ENCODE measurements around the gene YOD1.

YOD1 gene

DNA sequence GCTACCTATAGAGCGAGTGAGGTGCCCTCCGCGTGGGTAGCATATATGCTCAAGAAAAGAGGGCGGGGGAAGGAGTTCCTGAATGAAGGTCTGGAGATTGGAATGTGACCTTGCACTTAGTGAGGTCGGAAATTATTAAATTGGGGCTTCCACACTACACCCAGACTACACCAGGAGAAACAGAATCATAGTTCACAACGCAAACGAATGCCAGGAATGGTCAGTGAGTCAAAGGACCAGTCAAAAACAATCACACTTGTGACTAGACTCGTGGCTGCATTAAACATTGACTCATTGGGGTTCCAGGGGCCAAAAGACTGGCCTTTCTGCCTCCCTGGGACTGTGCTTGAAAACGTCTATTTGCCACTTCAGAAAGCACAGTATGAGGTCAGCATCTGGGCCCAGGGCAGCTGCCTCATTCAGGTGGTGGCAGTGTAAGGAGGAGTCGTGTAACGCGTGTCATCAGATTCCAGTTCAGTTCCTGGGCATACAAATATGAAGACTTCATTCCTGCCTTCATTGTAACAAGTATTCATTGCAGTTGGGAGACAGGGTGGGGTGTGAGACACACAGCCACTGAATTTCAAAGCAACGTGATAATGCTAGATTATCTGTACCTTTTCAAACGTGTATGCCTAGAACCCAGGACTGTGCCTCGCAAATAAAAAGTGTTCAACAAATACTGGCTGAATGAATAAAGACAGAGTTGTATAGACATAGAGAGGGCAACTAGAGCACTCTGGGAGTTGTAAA is at the start of gene YOD1:
TSS of gene YOD1 (minus strand) at position 18 of the 753 bp plus-strand sequence. CDS start 178 bp downstream, outside the sequence.
- DNase-seq (ENCODE audit: low spot score), result peak; percentile 77

DNA sequence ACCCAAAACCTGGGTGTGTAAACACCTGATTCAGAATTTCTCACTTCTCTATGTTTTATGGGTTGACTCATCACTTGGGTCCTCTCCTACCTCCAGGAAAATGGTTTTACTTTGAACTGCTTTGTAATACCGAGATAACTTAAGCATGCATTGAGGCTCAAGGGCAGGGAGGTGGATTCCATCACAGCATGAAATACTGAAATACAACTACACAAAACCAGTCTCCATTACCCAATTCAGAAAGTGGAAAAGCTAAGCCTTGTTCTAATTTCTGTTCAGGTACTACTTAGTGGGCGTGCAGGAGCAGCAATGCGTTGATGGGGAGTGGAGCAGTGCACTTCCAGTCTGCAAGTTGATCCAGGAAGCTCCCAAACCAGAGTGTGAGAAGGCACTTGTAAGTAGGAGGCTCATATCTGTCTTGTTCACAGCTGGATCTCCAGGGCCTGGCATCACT is 46.9 kb upstream of the YOD1 start:
- DNase-seq (ENCODE audit: low spot score), result no peak

DNA sequence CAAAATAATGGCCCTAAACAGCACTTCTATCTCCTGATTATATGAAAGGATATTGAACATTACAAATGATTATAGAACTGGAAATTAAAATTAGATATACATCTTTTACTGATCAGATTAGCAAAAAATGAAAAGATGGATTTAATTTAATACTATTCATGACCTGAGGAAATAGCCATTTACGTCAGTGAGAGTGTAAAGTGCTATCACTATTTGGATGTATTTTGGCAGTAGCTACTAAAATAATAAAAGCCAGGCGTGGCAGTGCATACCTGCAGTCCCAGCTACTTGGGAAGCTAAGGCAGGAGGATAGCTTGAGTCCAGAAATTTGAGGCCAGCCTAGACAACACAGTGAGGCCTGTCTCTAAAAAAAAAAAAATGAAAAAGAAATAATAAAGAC is 42.9 kb upstream of the YOD1 start:
- no peak for DNase-seq (ENCODE audit: low spot score)

DNA sequence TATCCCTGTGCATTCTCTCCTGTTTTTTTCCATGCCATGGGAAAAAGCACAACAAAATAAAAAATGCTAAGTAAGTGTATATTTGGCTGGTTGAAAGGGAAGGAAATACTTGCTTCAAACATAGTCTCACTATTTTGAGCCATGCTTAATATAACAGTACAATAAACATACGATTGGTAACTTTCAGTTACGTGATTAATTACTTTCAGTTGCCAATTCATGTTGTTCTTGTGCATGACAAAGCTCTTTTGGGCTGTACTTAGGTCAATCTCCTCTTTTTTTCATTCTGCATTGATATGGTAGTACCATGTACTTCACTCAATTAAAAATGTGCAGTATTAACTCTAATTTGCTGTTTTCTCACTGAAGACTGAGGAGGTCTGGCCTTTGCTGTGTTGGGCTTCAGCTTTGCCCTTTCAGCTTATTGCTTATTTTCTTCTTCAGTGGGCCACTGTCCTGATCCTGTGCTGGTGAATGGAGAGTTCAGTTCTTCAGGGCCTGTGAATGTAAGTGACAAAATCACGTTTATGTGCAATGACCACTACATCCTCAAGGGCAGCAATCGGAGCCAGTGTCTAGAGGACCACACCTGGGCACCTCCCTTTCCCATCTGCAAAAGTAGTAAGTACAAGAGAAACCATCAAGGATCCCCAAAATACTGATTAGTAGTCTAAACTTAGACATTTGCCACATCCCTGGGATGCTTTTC is 40.3 kb upstream of the YOD1 start:
- DNase-seq (ENCODE audit: low spot score), result no peak

DNA sequence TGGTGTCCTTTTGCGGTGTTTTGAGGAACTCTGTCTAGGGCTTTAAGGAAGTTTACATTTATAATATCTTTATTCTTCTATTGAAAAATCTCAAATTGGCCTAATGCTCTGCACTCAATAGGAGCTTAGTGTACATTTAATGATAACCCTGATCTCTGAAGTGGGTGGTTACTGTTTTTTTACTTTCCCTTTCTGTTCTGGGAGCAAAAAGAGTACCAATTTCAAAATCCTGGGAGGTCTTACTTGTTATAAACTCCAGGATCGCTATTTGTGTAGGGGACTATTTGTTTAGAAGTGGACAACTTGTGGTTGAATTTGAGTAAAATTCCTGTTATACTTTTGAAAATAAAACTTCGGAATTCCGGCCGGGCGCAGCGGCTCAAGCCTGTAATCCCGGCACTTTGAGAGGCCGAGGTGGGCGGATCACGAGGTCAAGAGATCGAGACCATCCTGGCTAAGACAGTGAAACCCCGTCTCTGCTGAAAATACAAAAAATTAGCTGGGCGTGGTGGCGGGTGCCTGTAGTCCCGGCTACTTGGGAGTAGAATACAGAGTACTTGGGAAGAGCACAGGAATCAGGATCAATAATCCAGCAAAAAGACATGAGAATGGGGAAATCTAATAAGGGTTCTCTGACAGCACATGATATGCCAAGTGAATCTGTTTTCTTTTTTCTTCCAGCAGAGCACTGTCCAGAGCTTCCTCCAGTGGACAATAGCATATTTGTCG is 38.8 kb upstream of the YOD1 start:
- no peak for DNase-seq (ENCODE audit: low spot score)

DNA sequence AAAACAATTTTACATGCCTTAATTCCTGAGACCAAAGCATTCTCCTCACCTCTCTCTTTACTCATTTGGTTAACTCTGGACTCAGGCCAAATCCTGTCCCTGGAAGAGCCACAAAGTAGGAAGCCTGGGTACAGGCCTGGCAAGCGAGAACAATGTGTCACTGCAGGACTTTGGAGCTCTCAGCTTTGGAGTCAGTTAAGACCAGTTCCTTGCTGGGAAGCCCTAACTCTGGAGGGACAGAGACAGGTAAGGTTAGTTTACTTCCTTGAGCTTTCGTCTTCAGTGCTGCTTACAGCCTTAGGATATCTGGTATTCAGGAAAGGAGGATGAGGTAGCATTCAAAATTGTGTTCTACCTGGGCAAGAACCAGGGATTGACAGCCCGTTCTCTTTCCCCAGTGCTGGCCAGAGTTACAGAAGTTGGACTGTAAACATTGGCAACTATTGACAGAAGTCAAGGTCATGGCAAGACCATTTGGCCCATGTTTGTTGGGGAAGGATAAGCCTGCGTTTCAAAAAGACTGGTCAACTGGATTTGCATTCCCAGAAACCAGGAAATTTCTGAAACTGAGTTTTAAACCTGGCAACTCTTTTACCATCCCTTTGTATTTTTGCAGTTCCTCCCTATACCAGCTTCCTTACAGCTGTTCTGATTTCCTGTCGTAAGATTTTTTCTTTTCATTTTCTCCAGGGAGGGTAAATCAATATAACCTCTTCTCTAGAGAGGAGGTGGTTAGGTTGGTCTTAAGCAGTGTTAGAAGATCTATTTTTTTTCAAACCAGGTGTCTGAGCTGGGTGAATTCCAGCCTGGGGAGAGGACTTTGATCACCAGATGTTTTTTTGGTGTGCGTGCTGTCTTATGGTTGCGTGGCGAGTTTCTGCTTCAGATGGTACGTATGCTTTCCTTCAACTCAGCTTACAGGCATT is 38.0 kb upstream of the YOD1 start, which contains the start of gene C4BPB:
TSS of gene C4BPB (plus strand) at position 160 of the 926 bp plus-strand sequence. CDS start at position 832, 672 bp downstream.
- no peak for DNase-seq (ENCODE audit: low spot score)

- no peak for DNase-seq (ENCODE audit: low spot score)
Observed at GRCh38 chr1:207088161-207088560, 37.2 kb upstream of the YOD1 start.

- no peak for DNase-seq (ENCODE audit: low spot score)
Observed at GRCh38 chr1:207085887-207086286, 34.9 kb upstream of the YOD1 start.

GRCh38 chr1:207084701-207085180 is 33.7 kb upstream of the YOD1 start:
- peak; percentile 45 for DNase-seq (ENCODE audit: low spot score)

DNA sequence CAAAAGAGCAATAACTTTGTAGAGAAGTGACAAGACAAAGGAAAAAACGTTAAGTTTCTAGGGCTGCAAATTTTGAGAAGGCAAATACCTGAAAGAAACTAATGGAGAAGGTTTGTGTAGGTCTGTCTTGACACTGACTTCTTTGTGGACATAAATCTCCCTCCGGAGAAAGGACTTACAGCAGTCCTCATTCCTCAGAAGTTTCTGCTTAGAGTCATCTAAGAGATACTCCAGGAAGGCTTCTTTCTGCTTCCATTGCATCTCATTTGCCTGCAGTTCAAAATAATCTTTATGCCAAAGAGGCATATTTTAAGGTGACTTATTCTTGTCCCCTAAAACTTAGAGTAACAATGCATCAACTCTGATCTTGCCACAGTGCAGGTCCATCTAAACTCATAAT is 33.2 kb upstream of the YOD1 start:
- no peak for DNase-seq (ENCODE audit: low spot score)

- DNase-seq (ENCODE audit: low spot score), result no peak
Observed at GRCh38 chr1:207081806-207082205, 30.8 kb upstream of the YOD1 start.

GRCh38 chr1:207081088-207081487 is 30.1 kb upstream of the YOD1 start:
- DNase-seq (ENCODE audit: low spot score), result no peak

DNA sequence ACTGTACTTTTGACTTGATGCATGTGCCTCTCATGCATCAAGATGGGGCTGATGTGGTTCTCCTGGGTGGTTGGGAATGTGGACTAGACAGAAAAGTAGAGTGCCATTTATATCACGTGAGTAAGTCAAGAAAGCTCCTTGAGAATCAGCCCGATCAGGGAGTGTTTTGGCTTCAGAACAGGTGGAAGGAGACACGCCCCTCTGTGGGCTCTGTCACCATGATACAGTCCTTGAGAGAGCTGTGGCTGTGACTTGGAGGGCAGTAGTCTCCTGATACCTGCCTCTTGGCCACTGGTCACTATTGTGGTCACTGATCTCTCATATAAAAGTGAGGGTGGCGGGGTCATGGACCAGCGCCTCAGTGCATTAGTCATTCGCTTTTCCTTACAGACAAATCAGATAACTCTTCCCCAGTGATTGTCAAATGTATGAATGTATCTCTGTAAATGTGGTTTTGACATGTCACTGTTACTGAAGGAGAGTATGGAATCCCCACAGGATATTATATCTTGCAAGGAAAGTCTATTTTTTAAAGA is 28.8 kb upstream of the YOD1 start:
- no peak for DNase-seq (ENCODE audit: low spot score)

DNA sequence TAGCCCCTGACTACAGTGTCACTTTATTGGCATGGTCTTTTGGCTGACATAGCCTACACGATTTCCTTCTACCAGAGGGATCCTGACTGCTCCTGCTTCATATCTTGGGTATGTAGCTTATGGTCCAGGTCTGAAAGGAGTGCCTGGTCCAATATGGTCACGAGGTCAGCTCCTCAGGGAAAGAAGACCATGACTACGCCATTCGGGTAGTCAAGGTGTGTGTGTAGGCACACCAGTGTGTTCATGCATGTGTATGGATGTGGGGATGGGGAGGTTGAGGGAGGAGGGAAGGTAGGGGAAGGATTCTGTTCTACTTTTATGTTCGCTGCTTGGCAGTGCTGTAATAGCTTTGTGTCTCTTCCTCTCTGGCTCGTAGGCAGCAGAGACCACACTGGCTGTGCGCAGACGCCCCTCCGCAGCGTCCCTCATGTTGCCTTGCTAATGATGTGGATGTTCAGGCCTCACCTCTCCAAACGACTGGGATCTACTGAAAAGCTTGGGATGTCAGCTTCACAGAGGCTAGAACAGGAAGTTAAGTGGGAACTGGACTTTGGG is 27.6 kb upstream of the YOD1 start:
- DNase-seq (ENCODE audit: low spot score), result no peak

GRCh38 chr1:207077470-207078377 is 26.7 kb upstream of the YOD1 start:
- peak; percentile 69 for DNase-seq (ENCODE audit: low spot score)

- DNase-seq (ENCODE audit: low spot score), result no peak
Observed at GRCh38 chr1:207077012-207077411, 26.0 kb upstream of the YOD1 start.

DNA sequence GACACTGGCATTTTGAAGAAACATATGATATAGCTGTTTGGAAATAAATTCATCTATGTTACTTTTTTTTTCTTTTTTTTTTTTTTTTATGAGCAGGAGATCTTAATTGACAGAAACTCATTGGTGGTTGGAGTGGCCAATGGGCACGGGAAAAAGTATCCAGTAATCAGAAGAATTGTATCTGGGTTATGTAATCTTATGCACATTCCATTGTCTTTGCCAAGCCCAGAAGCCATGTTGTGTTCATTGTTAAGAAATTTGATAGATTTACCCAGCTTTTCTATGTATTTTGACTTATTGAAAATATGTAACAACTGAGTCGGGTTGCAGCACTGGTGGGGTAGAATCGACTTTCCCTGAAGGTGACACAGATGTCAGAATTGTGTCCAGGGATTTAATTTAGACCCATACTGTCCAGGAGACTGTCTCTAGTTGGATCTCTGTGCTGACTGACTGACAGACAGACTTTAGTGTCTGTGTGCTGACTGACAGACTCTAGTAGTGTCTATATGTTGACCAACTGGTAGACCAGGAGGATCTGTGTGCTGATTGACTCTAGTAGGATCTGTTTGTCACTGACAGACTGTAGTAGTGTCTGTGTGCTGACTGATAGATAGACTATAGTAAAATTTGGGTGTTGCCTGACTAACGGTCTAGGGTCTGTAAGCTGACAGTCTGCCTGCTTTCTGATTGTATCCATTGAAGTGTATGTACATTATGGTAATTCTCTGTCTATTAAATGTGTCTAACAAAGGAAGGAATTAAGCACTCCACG is 25.4 kb upstream of the YOD1 start:
- DNase-seq (ENCODE audit: low spot score), result no peak

DNA sequence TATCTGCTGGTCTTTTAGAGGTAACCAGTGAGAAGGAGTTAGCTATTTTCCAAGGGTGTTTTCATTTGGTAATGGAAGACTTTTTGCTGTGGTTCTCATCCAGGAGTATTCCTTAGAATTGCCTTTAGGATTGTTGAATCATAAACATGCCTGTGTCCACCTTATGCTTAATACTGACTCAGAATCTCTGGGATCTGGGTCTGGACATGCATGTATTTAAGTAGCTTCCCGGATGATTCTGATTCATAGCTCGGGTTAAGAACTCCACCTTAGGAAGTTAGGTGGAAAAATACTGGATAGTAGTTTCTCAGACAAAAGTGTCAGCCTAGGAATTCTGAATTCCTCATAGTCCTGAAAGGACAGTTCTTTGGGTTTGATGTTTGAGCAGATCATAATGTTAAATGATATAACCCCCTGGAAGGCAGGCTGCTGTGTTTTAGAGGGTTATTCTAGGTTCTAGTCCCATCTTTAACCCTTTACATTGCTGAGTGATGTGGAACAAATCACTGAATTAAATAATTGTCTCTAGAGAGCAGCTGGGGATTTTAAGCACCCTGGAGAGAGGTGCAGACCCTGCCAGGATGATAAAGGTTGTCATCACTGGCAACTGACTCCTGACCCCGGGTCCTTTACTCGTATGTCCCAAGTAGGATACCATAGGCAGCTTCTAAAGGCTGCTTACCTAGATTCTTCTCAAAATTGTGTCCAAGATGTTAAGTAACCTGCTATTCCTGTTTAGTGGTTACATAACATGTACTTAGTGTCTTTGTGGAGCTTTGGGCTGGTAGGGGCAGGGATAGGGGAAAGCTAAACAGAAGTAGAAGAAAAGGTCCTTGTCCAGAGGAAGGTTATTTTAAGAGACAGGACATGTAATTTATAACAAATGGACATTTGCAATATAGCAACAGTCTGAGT is 23.2 kb upstream of the YOD1 start:
- no peak for DNase-seq (ENCODE audit: low spot score)

All from AG08396 (cell line).